ENCODE results near the gene TSPAN18.

DNA sequence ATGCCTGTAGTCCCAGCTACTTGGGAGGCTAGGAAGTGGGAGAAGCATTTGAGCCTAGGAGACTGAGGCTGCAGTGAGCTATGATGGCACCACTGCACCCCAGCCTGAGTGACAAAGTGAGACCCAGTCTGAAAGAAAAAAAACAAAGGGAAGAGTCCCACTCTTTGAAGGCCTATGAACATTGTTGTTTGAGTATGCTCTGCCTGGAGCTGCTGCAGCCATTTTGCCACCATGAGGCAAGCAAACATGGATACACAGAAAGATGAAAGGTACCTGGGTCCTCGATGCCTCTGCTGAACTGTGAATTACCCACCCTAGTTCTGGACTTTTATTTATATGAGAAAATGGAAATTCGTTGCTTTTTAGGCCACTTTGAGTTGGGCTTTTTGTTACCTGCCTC is 19.7 kb upstream of the TSPAN18 start:
- TF ChIP-seq, protein P1, sequence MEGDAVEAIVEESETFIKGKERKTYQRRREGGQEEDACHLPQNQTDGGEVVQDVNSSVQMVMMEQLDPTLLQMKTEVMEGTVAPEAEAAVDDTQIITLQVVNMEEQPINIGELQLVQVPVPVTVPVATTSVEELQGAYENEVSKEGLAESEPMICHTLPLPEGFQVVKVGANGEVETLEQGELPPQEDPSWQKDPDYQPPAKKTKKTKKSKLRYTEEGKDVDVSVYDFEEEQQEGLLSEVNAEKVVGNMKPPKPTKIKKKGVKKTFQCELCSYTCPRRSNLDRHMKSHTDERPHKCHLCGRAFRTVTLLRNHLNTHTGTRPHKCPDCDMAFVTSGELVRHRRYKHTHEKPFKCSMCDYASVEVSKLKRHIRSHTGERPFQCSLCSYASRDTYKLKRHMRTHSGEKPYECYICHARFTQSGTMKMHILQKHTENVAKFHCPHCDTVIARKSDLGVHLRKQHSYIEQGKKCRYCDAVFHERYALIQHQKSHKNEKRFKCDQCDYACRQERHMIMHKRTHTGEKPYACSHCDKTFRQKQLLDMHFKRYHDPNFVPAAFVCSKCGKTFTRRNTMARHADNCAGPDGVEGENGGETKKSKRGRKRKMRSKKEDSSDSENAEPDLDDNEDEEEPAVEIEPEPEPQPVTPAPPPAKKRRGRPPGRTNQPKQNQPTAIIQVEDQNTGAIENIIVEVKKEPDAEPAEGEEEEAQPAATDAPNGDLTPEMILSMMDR (conservative IDR thresholded peaks at IDR 0.05; ENCODE audit: low read depth, low read length) = no peak
- TF ChIP-seq EZH2phosphoT487 (IDR thresholded peaks at IDR 0.05; ENCODE audit: borderline replicate concordance, low read length) = no peak
